Right lobe of liver (tissue), 4 donors: ENCODE data around the gene KCNF1.

Experiments used
- POLR2A ChIP-seq: fragments of 450-650 bp; IDR thresholded peaks from one replicate; pipeline ENCODE4 v1.6.1; 2017; ENCODE audit warnings: antibody characterized with exemption, mild to moderate bottlenecking
- TF ChIP-seq, protein P1 (sequence below), 4 donors: fragments of 200-600 bp in 3 of 4; fragments of 450-650 bp in 1 of 4; IDR thresholded peaks; one replicate each; pipeline versions ENCODE4 v1.5.1 to v1.8.0; 2016 to 2022; ENCODE audit warnings: antibody characterized with exemption in 4 of 4, mild to moderate bottlenecking in 2 of 4
- donor health status: DM: no; HTN: no; CAD: no.
- donor health status: DM: no; HTN: no; CAD: no.
- donor health status: DM: no; HTN: yes; CAD: no.

GRCh38 chr2:10919410-10919770, 7.7 kb downstream of the KCNF1 start:
- TF ChIP-seq, protein P1, sequence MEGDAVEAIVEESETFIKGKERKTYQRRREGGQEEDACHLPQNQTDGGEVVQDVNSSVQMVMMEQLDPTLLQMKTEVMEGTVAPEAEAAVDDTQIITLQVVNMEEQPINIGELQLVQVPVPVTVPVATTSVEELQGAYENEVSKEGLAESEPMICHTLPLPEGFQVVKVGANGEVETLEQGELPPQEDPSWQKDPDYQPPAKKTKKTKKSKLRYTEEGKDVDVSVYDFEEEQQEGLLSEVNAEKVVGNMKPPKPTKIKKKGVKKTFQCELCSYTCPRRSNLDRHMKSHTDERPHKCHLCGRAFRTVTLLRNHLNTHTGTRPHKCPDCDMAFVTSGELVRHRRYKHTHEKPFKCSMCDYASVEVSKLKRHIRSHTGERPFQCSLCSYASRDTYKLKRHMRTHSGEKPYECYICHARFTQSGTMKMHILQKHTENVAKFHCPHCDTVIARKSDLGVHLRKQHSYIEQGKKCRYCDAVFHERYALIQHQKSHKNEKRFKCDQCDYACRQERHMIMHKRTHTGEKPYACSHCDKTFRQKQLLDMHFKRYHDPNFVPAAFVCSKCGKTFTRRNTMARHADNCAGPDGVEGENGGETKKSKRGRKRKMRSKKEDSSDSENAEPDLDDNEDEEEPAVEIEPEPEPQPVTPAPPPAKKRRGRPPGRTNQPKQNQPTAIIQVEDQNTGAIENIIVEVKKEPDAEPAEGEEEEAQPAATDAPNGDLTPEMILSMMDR (IDR thresholded peaks at IDR 0.05), result no peak
- TF ChIP-seq POLR2A, result no peak
